HAP-1 (cell line): ENCODE results near the gene RAB27B.
"Not testable (repeated sequence)": the region's sequence is repeated elsewhere in the genome, so short reads cannot be mapped to it uniquely, and the experiment has no call there.

Experiments used
- DNase-seq, 2 experiments: peaks; one replicate each; pipeline ENCODE4 v3.0.0-alpha.2; 2016 to 2020; ENCODE audit warnings: low spot score in 2 of 2
- H3K27me3 ChIP-seq: fragments of 250-450 bp; sonication (Bioruptor Pico); 2 replicates; pipeline ENCODE4 v1.5.1; 2020; ENCODE audit warnings: low read depth, mild to moderate bottlenecking, moderate library complexity
- H3K36me3 ChIP-seq: fragments of 250-450 bp; sonication (Bioruptor Pico); replicated peaks from 2 replicates; pipeline ENCODE4 v1.5.1; 2020; ENCODE audit warnings: mild to moderate bottlenecking
- H3K4me1 ChIP-seq: fragments of 250-450 bp; sonication (Bioruptor Pico); 2 replicates; pipeline ENCODE4 v1.5.1; 2020; ENCODE audit warnings: mild to moderate bottlenecking
- H3K4me3 ChIP-seq: fragments of 250-450 bp; sonication (Bioruptor Pico); 2 replicates; pipeline ENCODE4 v1.5.1; 2020; ENCODE audit warnings: mild to moderate bottlenecking, moderate library complexity
- H3K9me3 ChIP-seq: fragments of 250-450 bp; sonication (Bioruptor Pico); 2 replicates; pipeline ENCODE4 v1.5.1; 2020; ENCODE audit warnings: mild to moderate bottlenecking, moderate library complexity
- in situ Hi-C: fragments of 300-500 bp; cut with MboI; formaldehyde crosslinking; loops from 3 replicates; pipeline ENCODE4 v1.14.3; 2020; ENCODE audit warnings: low sequenced_read_pairs, inconsistent platforms, mixed read lengths

Gene RAB27B

GRCh38 chr18:54802686-54803395 is 25.4 kb upstream of the RAB27B start:
- H3K36me3 ChIP-seq, result no peaks in the 10 kb centered on the region
- no peaks in the 10 kb centered on the region for H3K27me3 ChIP-seq
- no peaks in the 10 kb centered on the region for H3K4me1 ChIP-seq
- H3K9me3 ChIP-seq, result no peaks in the 10 kb centered on the region
- no peak overlapping the region for H3K4me3 ChIP-seq
- in situ Hi-C loops, result no loop called here
- DNase-seq, result no peak

GRCh38 chr18:54805571-54806334 is 22.5 kb upstream of the RAB27B start:
- in situ Hi-C loops, result no loop called here
- Histone ChIP-seq H3K4me3 (no peak overlapping the region), H3K36me3 (no peaks in the 10 kb centered on the region), H3K9me3 (no peaks in the 10 kb centered on the region), H3K4me1 (no peaks in the 10 kb centered on the region), H3K27me3 (no peaks in the 10 kb centered on the region)
- DNase-seq, result no peak

GRCh38 chr18:54806526-54806925 is 21.8 kb upstream of the RAB27B start:
- no peaks in the 10 kb centered on the region for H3K4me1 ChIP-seq
- H3K27me3 ChIP-seq, result no peaks in the 10 kb centered on the region
- in situ Hi-C loops, result no loop called here
- no peaks in the 10 kb centered on the region for H3K9me3 ChIP-seq
- DNase-seq, result no peak
- no peaks in the 10 kb centered on the region for H3K36me3 ChIP-seq
- no peak overlapping the region for H3K4me3 ChIP-seq

GRCh38 chr18:54807303-54807702 is 21.0 kb upstream of the RAB27B start:
- Histone ChIP-seq H3K9me3 (no peaks in the 10 kb centered on the region), H3K27me3 (no peaks in the 10 kb centered on the region), H3K36me3 (no peaks in the 10 kb centered on the region), H3K4me1 (no peaks in the 10 kb centered on the region), H3K4me3 (no peak overlapping the region)
- DNase-seq, result no peak
- in situ Hi-C loops, result no loop called here

GRCh38 chr18:54810662-54811061 is 17.6 kb upstream of the RAB27B start:
- H3K9me3 ChIP-seq, H3K4me3 ChIP-seq, H3K36me3 ChIP-seq, H3K27me3 ChIP-seq, in situ Hi-C loops, DNase-seq: not testable (repeated sequence)
- peaks cover 17% of the 10 kb centered on the region for H3K4me1 ChIP-seq

- no peaks in the 10 kb centered on the region for H3K9me3 ChIP-seq
- no peaks in the 10 kb centered on the region for H3K36me3 ChIP-seq
- peaks cover 17% of the 10 kb centered on the region for H3K4me1 ChIP-seq
- in situ Hi-C loops, result no loop called here
- no peak overlapping the region for H3K4me3 ChIP-seq
- no peaks in the 10 kb centered on the region for H3K27me3 ChIP-seq
- no peak for DNase-seq
Observed at GRCh38 chr18:54812885-54813284, 15.4 kb upstream of the RAB27B start.

GRCh38 chr18:54813305-54813704 is 15.0 kb upstream of the RAB27B start:
- Histone ChIP-seq H3K9me3 (no peaks in the 10 kb centered on the region), H3K36me3 (no peaks in the 10 kb centered on the region), H3K27me3 (no peaks in the 10 kb centered on the region), H3K4me3 (no peak overlapping the region), H3K4me1 (peaks cover 17% of the 10 kb centered on the region)
- in situ Hi-C loops, result no loop called here
- no peak for DNase-seq

- peaks cover 17% of the 10 kb centered on the region for H3K4me1 ChIP-seq
- no peaks in the 10 kb centered on the region for H3K36me3 ChIP-seq
- no peaks in the 10 kb centered on the region for H3K27me3 ChIP-seq
- H3K9me3 ChIP-seq, result no peaks in the 10 kb centered on the region
- no peak overlapping the region for H3K4me3 ChIP-seq
- in situ Hi-C loops, result no loop called here
- peak in 1 of 2 experiments; percentile 89 for DNase-seq
Observed at GRCh38 chr18:54813977-54814565, 14.2 kb upstream of the RAB27B start.

- Histone ChIP-seq H3K4me1 (peaks cover 17% of the 10 kb centered on the region), H3K27me3 (no peaks in the 10 kb centered on the region), H3K9me3 (no peaks in the 10 kb centered on the region), H3K4me3 (no peak overlapping the region), H3K36me3 (no peaks in the 10 kb centered on the region)
- in situ Hi-C loops, result no loop called here
- peak in 1 of 2 experiments; percentile 26 for DNase-seq
Observed at GRCh38 chr18:54815086-54815485, 13.2 kb upstream of the RAB27B start.

- H3K4me3 ChIP-seq, H3K36me3 ChIP-seq, H3K27me3 ChIP-seq, DNase-seq, in situ Hi-C loops, H3K9me3 ChIP-seq, H3K4me1 ChIP-seq: not testable (repeated sequence)
Observed at GRCh38 chr18:54820785-54821275, 7.4 kb upstream of the RAB27B start.

GRCh38 chr18:54822872-54823845 is 5.1 kb upstream of the RAB27B start:
- no peak overlapping the region for H3K4me3 ChIP-seq
- no peaks in the 10 kb centered on the region for H3K27me3 ChIP-seq
- in situ Hi-C loops, result no loop called here
- no peaks in the 10 kb centered on the region for H3K36me3 ChIP-seq
- DNase-seq, result no peak
- no peaks in the 10 kb centered on the region for H3K4me1 ChIP-seq
- H3K9me3 ChIP-seq, result no peaks in the 10 kb centered on the region

- H3K36me3 ChIP-seq, result no peaks in the 10 kb centered on the region
- DNase-seq, result no peak
- in situ Hi-C loops, result no loop called here
- no peaks in the 10 kb centered on the region for H3K27me3 ChIP-seq
- no peaks in the 10 kb centered on the region for H3K9me3 ChIP-seq
- no peak overlapping the region for H3K4me3 ChIP-seq
- H3K4me1 ChIP-seq, result peaks cover 5% of the 10 kb centered on the region
Observed at GRCh38 chr18:54824761-54825160, 3.5 kb upstream of the RAB27B start.

- Histone ChIP-seq H3K27me3 (no peaks in the 10 kb centered on the region), H3K36me3 (no peaks in the 10 kb centered on the region), H3K4me1 (peaks cover 5% of the 10 kb centered on the region), H3K9me3 (no peaks in the 10 kb centered on the region), H3K4me3 (no peak overlapping the region)
- in situ Hi-C loops, result no loop called here
- no peak for DNase-seq
Observed at GRCh38 chr18:54825601-54826344, 2.5 kb upstream of the RAB27B start.
